ENCODE measurements around the gene POM121L2.

Gene POM121L2

DNA sequence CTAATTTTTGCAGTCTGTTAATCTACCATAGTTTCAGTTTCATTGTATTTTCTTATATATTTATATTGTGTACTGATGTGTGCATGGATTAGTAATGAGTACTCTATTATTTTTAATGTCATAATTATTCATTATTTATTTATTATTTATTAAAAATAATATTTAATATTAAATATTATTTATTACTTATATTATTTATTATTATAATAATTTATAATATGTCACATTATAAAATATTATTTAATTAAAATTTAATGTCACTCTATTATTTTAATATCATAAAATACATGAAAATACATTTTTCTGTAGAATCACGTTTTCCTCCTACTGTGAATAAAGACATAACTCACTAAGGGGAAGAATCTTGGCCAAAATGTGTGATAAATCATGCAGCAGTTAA is 30.5 kb downstream of the POM121L2 start:
- H3K4me3 ChIP-seq (ENCODE audit: low read length, poor library complexity, severe bottlenecking): no peak overlapping the region
- no peaks in the 10 kb centered on the region for H3K27me3 ChIP-seq (ENCODE audit: insufficient read depth, low read length, poor library complexity, severe bottlenecking)
- H3K79me2 ChIP-seq (ENCODE audit: insufficient read depth, low read length): no peaks in the 10 kb centered on the region
- H3K4me1 ChIP-seq (ENCODE audit: insufficient read depth, low read length, poor library complexity, severe bottlenecking): no peaks in the 10 kb centered on the region
- H3K9me3 ChIP-seq (ENCODE audit: insufficient read depth, low read depth, low read length): no peaks in the 10 kb centered on the region
- H4K20me1 ChIP-seq (ENCODE audit: insufficient read depth, low read length, poor library complexity, severe bottlenecking): no peaks in the 10 kb centered on the region
- H3K9ac ChIP-seq (ENCODE audit: low read depth, low read length, poor library complexity, severe bottlenecking): no peak overlapping the region
- no peaks in the 10 kb centered on the region for H3K9me2 ChIP-seq (replicated peaks; ENCODE audit: low read depth, low read length)
- no peaks in the 10 kb centered on the region for H3F3A ChIP-seq (ENCODE audit: low read depth)
- H2AFZ ChIP-seq (ENCODE audit: low read length): no peak overlapping the region
- no peak overlapping the region for H3K4me2 ChIP-seq (ENCODE audit: low read depth, low read length, poor library complexity, severe bottlenecking)
- no peaks in the 10 kb centered on the region for H3K36me3 ChIP-seq (ENCODE audit: insufficient read depth, low read length)
- no peak for TF ChIP-seq EZH2phosphoT487 (IDR thresholded peaks at IDR 0.05; ENCODE audit: borderline replicate concordance)
- TF ChIP-seq CTCF (conservative IDR thresholded peaks at IDR 0.05; ENCODE audit: low read length): no peak

DNA sequence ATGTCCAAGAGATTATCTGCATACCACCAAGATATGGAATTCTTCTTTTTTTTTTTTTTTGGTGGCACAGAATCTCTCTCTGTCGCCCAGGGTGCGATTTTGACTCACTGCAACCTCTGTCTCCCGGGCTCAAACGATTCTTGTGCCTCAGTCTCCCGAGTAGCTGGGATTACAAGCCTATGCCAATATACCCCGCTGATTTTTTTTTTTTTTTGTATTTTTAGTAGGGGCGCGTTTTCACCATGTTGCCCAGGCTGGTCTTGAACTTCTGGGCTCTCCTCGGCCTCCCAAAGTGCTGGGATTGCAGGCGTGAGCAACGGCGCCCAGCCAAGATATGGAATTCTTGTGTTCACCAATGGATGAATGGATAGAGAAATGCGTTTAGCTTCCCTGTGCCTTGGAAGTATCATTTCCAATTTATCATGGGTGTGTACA is 31.0 kb downstream of the POM121L2 start:
- Histone ChIP-seq H3K4me2 (ENCODE audit: low read depth, low read length, poor library complexity, severe bottlenecking) (no peak overlapping the region), H3K79me2 (ENCODE audit: insufficient read depth, low read length) (no peaks in the 10 kb centered on the region), H3K4me3 (ENCODE audit: low read length, poor library complexity, severe bottlenecking) (no peak overlapping the region), H3K9ac (ENCODE audit: low read depth, low read length, poor library complexity, severe bottlenecking) (no peak overlapping the region), H2AFZ (ENCODE audit: low read length) (no peak overlapping the region), H3K4me1 (ENCODE audit: insufficient read depth, low read length, poor library complexity, severe bottlenecking) (no peaks in the 10 kb centered on the region), H3K9me3 (ENCODE audit: insufficient read depth, low read depth, low read length) (no peaks in the 10 kb centered on the region), H3K9me2 (replicated peaks; ENCODE audit: low read depth, low read length) (no peaks in the 10 kb centered on the region), H3K27me3 (ENCODE audit: insufficient read depth, low read length, poor library complexity, severe bottlenecking) (no peaks in the 10 kb centered on the region), H3F3A (ENCODE audit: low read depth) (no peaks in the 10 kb centered on the region), H4K20me1 (ENCODE audit: insufficient read depth, low read length, poor library complexity, severe bottlenecking) (no peaks in the 10 kb centered on the region), H3K36me3 (ENCODE audit: insufficient read depth, low read length) (no peaks in the 10 kb centered on the region)
- TF ChIP-seq CTCF (conservative IDR thresholded peaks at IDR 0.05; ENCODE audit: low read length): no peak
- TF ChIP-seq EZH2phosphoT487 (IDR thresholded peaks at IDR 0.05; ENCODE audit: borderline replicate concordance): no peak

DNA sequence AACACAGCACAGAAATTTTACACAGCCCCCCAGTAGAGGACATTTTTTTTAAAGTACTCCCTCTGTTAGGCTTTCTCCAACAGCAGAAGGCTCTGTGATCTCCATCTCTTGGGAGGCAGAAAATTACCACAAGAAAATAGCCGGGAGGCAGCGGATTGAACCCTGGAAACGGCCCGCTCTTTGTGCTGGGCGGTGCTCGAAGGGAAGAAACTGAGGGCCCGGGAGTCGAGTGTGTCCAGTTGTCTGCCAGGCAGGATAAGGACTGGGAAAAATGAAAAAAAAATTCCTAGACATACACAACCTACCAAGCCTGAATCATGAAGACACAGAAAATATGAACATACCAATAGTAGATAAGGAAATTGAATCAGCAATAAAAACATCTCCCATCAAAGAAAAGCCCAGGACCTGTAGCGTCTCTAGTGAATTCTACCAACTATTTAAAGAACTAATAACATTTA is 31.5 kb downstream of the POM121L2 start:
- no peaks in the 10 kb centered on the region for H3K79me2 ChIP-seq (ENCODE audit: insufficient read depth, low read length)
- H3K9ac ChIP-seq (ENCODE audit: low read depth, low read length, poor library complexity, severe bottlenecking): no peak overlapping the region
- no peaks in the 10 kb centered on the region for H3K9me2 ChIP-seq (replicated peaks; ENCODE audit: low read depth, low read length)
- no peaks in the 10 kb centered on the region for H3K36me3 ChIP-seq (ENCODE audit: insufficient read depth, low read length)
- no peaks in the 10 kb centered on the region for H3K27me3 ChIP-seq (ENCODE audit: insufficient read depth, low read length, poor library complexity, severe bottlenecking)
- no peaks in the 10 kb centered on the region for H4K20me1 ChIP-seq (ENCODE audit: insufficient read depth, low read length, poor library complexity, severe bottlenecking)
- H3K4me3 ChIP-seq (ENCODE audit: low read length, poor library complexity, severe bottlenecking): no peak overlapping the region
- H3K4me1 ChIP-seq (ENCODE audit: insufficient read depth, low read length, poor library complexity, severe bottlenecking): no peaks in the 10 kb centered on the region
- H3K4me2 ChIP-seq (ENCODE audit: low read depth, low read length, poor library complexity, severe bottlenecking): no peak overlapping the region
- TF ChIP-seq CTCF (conservative IDR thresholded peaks at IDR 0.05; ENCODE audit: low read length) (no peak), EZH2phosphoT487 (IDR thresholded peaks at IDR 0.05; ENCODE audit: borderline replicate concordance) (no peak)
- no peaks in the 10 kb centered on the region for H3F3A ChIP-seq (ENCODE audit: low read depth)
- no peak overlapping the region for H2AFZ ChIP-seq (ENCODE audit: low read length)
- no peaks in the 10 kb centered on the region for H3K9me3 ChIP-seq (ENCODE audit: insufficient read depth, low read depth, low read length)
